OCI-LY7 (cell line): ENCODE measurements around the gene KCNJ5. TPM values are rescaled to one million over a fixed set of nuclear protein-coding genes. Genes with fewer than 3 reads are reported as not detected.

Experiments
- BruUV-seq: library from RNA; stranded (reverse); fragments of 400-500 nt; replicated peaks from 2 replicates; lab custom pipeline; 2021; lab: Mats Ljungman, UMichigan
- CTCF ChIA-PET: fragments of 300-600 bp; sonication (Branson Sonifier 250); formaldehyde crosslinking; loops from one replicate; lab custom pipeline; 2022; ENCODE audit warnings: antibody characterized with exemption; ENCODE audit not compliant: unreplicated experiment; lab: Charles Lee
- POLR2A ChIA-PET: fragments of 300-600 bp; sonication (Branson Sonifier 250); formaldehyde crosslinking; loops from one replicate; lab custom pipeline; 2022; ENCODE audit warnings: antibody characterized with exemption; lab: Charles Lee
- DNase-seq: peaks from one replicate; pipeline ENCODE4 v3.0.0-alpha.2; 2015; ENCODE audit warnings: low spot score
- H2AFZ ChIP-seq: fragments of 200-600 bp; sonication (generic), shearing (Covaris generic); 2 replicates; pipeline ENCODE4 v1.6.1; 2014; ENCODE audit warnings: mild to moderate bottlenecking, antibody characterized with exemption, low read length, moderate library complexity
- H3K27ac ChIP-seq: fragments of 200-600 bp; sonication (generic); 2 replicates; pipeline ENCODE4 v1.5.1; 2014; ENCODE audit warnings: mixed run types, low read depth, mild to moderate bottlenecking, moderate library complexity, low read length, inconsistent platforms; ENCODE audit not compliant: poor library complexity, severe bottlenecking
- H3K36me3 ChIP-seq: fragments of 200-600 bp; sonication (generic); 2 replicates; pipeline ENCODE4 v1.6.1; 2014; ENCODE audit warnings: mild to moderate bottlenecking, antibody characterized with exemption, low read length, moderate library complexity, mixed read lengths; ENCODE audit not compliant: insufficient read depth
- H3K4me1 ChIP-seq: fragments of 200-600 bp; sonication (generic); 2 replicates; pipeline ENCODE4 v1.5.1; 2014; ENCODE audit warnings: mild to moderate bottlenecking, low read length; ENCODE audit not compliant: insufficient read depth, poor library complexity, severe bottlenecking
- H3K4me2 ChIP-seq: fragments of 200-600 bp; sonication (generic); 2 replicates; pipeline ENCODE4 v1.6.1; 2014; ENCODE audit warnings: mild to moderate bottlenecking, low read length
- H3K4me3 ChIP-seq: fragments of 200-600 bp; sonication (generic); 2 replicates; pipeline ENCODE4 v1.5.1; 2014; ENCODE audit warnings: mild to moderate bottlenecking, low read depth, low read length; ENCODE audit not compliant: poor library complexity, severe bottlenecking
- H3K79me2 ChIP-seq: fragments of 200-600 bp; sonication (generic); 2 replicates; pipeline ENCODE4 v1.6.1; 2016; ENCODE audit warnings: low read depth, mild to moderate bottlenecking, low read length, moderate library complexity, mixed read lengths; ENCODE audit not compliant: insufficient read depth
- H3K9me2 ChIP-seq: fragments of 200-600 bp; sonication (generic); 2 replicates; pipeline ENCODE4 v1.6.1; 2016; ENCODE audit warnings: mild to moderate bottlenecking, low read length, mixed read lengths; ENCODE audit not compliant: insufficient read depth
- H3K9me3 ChIP-seq: fragments of 200-600 bp; sonication (generic); 2 replicates; pipeline ENCODE4 v1.6.1; 2014; ENCODE audit warnings: mild to moderate bottlenecking, mixed run types, low read length, mixed read lengths
- H4K20me1 ChIP-seq: fragments of 200-600 bp; sonication (generic); 2 replicates; pipeline ENCODE4 v1.6.1; 2014; ENCODE audit warnings: mild to moderate bottlenecking, antibody characterized with exemption, low read length, moderate library complexity, mixed read lengths; ENCODE audit not compliant: insufficient read depth
- EZH2phosphoT487 ChIP-seq: fragments of 200-600 bp; sonication (generic); IDR thresholded peaks from 2 replicates; pipeline ENCODE4 v1.6.1; 2018; ENCODE audit warnings: low read depth, borderline replicate concordance, mild to moderate bottlenecking, mixed run types, antibody characterized with exemption, low read length, moderate library complexity, mixed read lengths
- intact Hi-C: fragments of 100-400 bp; cut with micrococcal nuclease; formaldehyde crosslinking; loops from one replicate; pipeline ENCODE4 v1.10.0; 2022; ENCODE audit not compliant: unreplicated experiment
- total RNA-seq, 2 experiments: library from RNA; depleted of rRNA in 1 of 2; stranded (reverse); fragments of >200 nt in 1 of 2; shearing (Covaris generic) in 1 of 2; gene quantifications; 2 replicates each; pipeline ENCODE4 v1.2.3, GENCODE V29; 2014 to 2022
- TF ChIP-seq, protein P1 (sequence below): fragments of 200-600 bp; sonication (generic); conservative IDR thresholded peaks from 2 replicates; pipeline ENCODE4 v1.5.1; 2014; ENCODE audit warnings: mild to moderate bottlenecking, antibody characterized with exemption, low read length, moderate library complexity, mixed read lengths

The KCNJ5 gene
- total RNA-seq, 2 experiments from 2014 or later, result not detected

DNA sequence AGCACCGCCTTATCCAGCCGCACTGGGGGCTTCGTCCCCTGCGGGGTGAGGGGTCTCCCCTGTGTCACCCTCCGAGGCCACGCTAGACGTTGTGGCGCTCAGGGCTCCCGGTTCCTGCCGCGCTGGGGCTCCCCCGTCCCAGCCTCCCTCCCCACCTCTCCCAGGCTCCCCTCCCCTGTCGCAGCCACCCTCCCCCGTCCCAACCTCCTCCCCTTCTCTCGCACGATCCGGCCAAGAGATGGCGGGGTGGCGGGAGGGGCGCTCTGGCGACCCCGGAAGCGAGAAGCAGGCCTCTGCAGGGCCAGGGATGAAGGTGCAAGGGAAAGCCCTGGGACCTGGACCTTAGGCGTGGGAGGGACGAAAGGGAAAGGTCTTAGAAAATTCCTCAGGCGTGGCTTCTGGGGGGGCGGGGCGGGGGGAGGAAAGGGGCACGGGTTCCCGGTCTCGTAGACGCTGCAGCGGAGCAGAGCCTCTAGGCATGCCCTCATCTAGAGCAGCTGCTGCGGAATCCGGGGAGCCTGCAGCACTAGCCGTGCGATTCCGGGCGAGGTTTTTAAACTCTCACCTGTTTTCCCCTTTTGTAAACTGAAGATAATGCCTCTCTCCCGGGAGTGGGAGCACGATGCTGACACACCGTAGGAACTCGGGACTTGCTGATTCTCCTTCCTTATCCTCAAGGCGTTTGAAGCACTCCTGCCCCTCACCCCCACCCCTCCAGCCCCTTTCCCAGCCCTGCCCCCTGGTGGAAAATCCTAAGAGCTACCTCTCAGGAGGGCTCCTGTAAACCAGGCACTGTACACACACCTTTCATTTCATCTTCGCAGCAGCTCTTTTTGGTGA lies 14.4 kb downstream of the KCNJ5 start:
- Histone ChIP-seq H3K79me2 (no peaks in the 10 kb centered on the region), H3K9me2 (no peaks in the 10 kb centered on the region), H3K9me3 (no peaks in the 10 kb centered on the region), H3K27ac (no peak overlapping the region), H2AFZ (no peak overlapping the region), H4K20me1 (no peaks in the 10 kb centered on the region), H3K4me3 (no peak overlapping the region), H3K4me2 (no peak overlapping the region), H3K36me3 (no peaks in the 10 kb centered on the region), H3K4me1 (no peaks in the 10 kb centered on the region)
- POLR2A ChIA-PET, result interaction anchor here (0.6 to 0.7 kb wide), 2 partner anchors 118 to 360 kb away, joined by 3 to 4 read pairs; no protein-coding TSS in a partner anchor
- TF ChIP-seq, protein P1, sequence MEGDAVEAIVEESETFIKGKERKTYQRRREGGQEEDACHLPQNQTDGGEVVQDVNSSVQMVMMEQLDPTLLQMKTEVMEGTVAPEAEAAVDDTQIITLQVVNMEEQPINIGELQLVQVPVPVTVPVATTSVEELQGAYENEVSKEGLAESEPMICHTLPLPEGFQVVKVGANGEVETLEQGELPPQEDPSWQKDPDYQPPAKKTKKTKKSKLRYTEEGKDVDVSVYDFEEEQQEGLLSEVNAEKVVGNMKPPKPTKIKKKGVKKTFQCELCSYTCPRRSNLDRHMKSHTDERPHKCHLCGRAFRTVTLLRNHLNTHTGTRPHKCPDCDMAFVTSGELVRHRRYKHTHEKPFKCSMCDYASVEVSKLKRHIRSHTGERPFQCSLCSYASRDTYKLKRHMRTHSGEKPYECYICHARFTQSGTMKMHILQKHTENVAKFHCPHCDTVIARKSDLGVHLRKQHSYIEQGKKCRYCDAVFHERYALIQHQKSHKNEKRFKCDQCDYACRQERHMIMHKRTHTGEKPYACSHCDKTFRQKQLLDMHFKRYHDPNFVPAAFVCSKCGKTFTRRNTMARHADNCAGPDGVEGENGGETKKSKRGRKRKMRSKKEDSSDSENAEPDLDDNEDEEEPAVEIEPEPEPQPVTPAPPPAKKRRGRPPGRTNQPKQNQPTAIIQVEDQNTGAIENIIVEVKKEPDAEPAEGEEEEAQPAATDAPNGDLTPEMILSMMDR, result peak; percentile 43
- TF ChIP-seq EZH2phosphoT487, result no peak
- intact Hi-C loops, result no loop called here
- BruUV-seq, result no TSS peak
- no peak for DNase-seq
- CTCF ChIA-PET, result no interaction called here

DNA sequence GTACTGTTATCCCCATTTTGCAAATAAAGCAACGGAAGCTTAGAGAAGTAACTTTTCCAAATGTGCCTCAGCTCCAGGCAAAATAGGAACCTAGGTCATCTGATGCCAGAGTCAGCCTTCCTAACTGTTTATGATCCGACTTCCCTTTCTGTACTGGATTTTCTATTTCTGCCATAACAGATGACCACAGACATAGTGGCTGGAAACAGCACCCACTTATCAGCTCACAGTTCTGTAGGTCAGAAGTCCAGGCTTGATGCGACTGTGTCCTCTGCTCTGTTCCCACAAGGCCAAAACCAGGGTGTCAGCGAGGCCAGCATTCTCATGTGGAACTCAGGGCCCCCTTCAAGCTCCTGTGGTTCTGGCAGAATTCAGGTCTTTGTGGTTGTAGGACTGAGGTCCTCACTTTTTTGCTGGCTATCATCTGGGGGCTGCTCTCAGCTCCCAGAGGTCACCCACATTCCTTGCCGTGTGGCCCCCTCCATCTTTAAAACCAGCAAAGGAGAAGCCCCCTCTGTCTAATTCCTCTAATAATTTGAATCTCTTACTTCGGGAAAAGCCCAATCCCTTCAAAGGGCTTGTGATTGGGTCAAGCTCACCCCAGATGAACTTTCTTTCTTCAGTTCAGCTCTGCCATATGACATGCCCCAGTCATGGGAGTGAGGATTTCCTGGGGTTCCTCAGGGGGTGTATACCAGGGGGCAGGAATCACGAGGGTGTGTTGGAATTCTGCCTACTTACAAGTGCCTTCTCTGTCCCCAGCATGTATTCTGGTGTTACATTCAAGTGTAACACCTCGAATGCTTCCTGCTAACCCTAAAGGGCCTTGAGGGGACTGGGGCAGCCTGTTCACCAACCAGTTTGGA lies 15.3 kb downstream of the KCNJ5 start:
- intact Hi-C loops, result no loop called here
- ChIA-PET CTCF (no interaction called here), POLR2A (interaction anchor here (0.7 kb wide), 1 partner anchor 359 kb away, joined by 4 read pairs; no protein-coding TSS in a partner anchor)
- TF ChIP-seq, protein P1, result no peak
- TF ChIP-seq EZH2phosphoT487, result no peak
- Histone ChIP-seq H3K27ac (no peak overlapping the region), H3K4me2 (no peak overlapping the region), H3K9me2 (no peaks in the 10 kb centered on the region), H3K4me1 (no peaks in the 10 kb centered on the region), H3K9me3 (no peaks in the 10 kb centered on the region), H3K79me2 (no peaks in the 10 kb centered on the region), H3K36me3 (no peaks in the 10 kb centered on the region), H4K20me1 (no peaks in the 10 kb centered on the region), H2AFZ (no peak overlapping the region), H3K4me3 (no peak overlapping the region)
- no peak for DNase-seq
- no TSS peak for BruUV-seq
